Occipital lobe (tissue), 2 donors: ENCODE results near the gene PRR7. TPM values are rescaled to one million over a fixed set of nuclear protein-coding genes. Genes with fewer than 3 reads are reported as not detected.
"Not testable (repeated sequence)": the region's sequence is repeated elsewhere in the genome, so short reads cannot be mapped to it uniquely, and the experiment has no call there.

Experiments used
- DNase-seq: peaks from one replicate; lab custom pipeline; 2025; lab: John Stamatoyannopoulos, UW
- total RNA-seq: library from RNA; depleted of rRNA; stranded (reverse); fragments of >200 nt; gene quantifications from one replicate; pipeline ENCODE4 v1.2.3, GENCODE V29; 2014

The PRR7 gene
- total RNA-seq, 1 donor from 2014 or later: 11.7 TPM

DNA sequence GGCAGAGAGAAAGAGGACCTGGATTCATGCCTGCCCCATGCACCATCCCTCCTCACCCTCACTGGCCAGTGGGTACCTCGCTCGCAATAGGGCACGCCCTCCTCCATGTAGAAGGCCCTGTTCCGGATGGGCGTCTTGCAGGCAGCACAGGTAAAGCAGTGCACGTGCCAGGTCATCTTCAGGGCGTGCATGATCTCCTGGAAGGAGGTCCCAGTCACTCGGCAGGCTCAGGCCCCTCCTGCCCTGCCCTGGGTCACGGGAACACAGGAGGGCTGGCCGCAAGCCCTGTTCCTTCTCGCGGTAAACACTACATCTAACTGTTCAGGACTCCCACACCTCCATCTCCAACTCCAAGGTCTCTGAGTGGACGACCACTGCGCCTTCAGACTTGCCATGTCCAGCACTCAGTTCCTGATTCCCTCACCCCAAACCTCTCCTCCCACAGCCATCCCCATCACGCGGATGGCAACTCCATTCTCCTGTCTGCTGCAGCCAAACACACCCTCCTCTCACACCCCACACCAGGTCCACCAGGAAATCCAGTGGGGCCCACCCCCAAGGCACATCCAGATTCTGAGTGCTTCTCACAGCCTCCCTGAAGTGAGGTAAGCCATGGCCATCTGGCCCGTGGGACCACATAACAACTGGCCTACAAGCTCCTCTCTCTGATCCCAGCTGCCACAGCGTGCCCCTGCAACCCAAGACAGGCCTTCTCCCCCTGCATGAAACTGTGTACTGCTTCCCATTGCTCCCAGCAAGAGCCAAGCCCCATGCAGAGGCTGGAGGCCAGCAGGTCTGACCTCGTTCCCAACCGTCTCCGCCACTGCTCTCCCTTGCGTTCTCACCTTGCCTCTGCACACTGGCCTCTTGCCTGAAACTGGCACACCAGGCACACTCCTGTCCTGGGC lies 37.6 kb downstream of the PRR7 start:
- DNase-seq: no peak

- DNase-seq: no peak
These were observed 38.4 kb downstream of the PRR7 start for GRCh38 chr5:177484902-177485549.

GRCh38 chr5:177485753-177486152 lies 39.1 kb downstream of the PRR7 start:
- not testable (repeated sequence) for DNase-seq

DNA sequence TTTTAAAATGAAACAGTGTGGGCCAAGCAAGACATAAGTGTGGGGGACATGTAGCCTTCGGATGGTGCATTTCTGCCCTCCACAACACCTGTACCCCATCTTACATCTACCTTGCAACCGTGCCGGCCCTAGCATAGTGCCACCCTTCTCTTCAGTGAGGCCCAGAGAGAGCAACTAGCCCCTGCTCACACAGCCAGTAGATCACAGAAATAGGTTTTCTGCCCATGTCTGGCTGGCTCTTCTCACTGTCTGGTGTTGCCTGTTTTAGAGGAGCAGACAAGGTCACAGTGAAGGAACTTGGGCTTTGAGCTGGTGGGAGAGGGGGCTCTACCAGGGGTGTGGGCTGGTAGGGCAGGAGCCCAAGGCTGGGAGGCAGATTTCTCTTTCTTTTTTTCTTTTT lies 39.6 kb downstream of the PRR7 start:
- DNase-seq: no peak

GRCh38 chr5:177487144-177487543 lies 40.5 kb downstream of the PRR7 start:
- no peak for DNase-seq

DNA sequence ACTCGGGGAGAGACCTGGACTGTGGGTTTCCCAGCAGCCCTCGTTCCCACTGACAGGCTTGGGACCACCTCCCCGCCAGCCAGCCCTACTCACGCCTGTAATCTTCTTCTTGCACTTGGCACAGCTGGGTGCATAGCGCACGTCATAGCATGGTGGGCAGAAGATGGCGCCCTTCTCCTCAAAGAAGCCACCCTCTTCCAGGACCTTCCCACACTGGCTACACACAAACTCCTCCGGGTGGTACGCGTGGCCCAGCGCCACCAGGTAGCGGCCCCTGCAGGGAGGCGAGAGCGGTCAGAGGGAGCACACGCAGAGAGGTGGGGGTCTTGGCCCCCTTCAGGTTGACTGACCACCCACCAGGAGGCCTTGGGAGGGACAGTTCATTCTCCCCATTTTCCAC lies 41.4 kb downstream of the PRR7 start:
- DNase-seq: no peak

DNA sequence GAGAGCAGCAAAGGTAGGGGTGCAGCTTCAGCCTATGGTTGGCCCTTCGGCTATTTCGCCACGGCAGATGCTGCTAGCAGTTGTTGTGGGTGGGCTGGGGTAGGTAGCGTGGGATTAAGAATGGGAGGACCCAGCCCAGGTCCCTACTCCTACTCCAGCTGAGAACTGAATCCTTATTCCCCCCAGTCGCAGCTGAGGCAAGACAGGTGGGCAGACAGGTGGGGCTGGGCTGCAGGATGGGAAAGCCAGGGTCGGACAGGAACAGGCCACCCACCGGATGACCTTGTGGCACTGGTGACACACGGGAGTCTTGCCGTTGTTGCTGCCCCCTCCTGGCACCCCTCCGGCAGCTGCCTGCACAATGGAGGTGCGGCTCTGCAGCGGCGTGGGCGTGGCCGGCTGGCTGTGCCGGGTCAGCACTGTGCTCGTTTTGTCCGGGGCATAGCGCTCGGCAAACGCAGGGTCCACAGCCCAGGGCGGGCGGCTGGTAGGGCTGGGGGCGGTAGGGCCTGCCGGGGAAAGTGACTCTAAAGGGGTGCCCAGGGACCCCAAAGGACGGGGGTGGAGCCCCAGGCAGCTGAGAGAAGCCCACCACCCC lies 42.6 kb downstream of the PRR7 start:
- DNase-seq: no peak

DNA sequence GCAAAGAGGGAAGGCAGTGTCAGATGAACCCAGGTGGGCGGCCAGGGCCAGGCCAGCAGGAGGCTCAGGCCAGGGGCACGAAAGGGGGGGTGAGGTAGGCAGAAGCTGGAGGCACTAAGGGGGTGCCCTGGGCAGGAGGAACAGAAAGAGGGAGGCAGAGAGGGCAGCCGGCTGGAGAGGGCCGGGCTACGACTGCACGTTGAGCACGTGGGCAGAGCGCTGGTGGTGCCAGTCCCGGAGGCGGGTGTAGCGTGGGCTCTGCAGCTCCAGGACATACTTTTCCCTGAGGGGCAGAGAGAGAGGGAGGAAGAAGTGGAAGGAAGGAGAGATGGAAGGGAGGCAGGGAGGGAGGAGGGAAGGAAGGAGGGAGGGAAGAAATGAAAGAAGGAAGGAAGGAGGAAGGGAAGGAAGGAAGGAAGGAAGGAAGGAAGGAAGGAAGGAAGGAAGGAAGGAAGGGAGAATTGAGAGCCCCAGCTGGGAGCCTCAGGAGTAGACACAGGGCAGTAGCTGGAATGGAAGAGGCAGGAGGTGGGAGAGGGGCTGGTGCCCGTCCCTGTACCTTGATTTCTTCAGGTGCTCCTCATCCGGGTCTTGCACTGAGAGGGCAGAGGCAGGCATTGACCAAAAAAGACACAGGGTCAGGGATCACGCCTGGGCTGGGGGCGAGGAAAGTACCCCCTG lies 43.8 kb downstream of the PRR7 start:
- DNase-seq: no peak

DNA sequence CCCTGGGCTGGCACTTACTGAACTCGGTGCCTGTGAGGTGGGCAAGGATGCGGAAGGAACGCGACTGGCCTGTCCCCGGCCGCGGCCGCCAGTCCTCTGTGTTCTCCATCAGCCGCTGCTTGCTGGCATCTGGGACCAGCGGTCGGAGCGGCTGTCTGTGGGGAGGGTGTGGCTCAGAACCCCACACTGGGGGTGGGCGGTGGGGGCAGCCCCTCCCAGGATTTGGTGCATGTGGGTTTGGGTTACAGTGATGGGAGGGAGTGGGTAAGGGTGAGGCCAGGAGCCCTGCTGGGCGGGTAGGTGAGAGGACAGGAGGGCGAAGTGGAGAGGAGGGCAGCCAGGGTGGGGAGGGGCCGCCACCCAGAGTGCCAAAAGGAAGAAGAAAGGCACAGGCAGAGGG lies 44.4 kb downstream of the PRR7 start:
- DNase-seq: no peak

- no peak for DNase-seq
These were observed 44.9 kb downstream of the PRR7 start for GRCh38 chr5:177491429-177491945.

DNA sequence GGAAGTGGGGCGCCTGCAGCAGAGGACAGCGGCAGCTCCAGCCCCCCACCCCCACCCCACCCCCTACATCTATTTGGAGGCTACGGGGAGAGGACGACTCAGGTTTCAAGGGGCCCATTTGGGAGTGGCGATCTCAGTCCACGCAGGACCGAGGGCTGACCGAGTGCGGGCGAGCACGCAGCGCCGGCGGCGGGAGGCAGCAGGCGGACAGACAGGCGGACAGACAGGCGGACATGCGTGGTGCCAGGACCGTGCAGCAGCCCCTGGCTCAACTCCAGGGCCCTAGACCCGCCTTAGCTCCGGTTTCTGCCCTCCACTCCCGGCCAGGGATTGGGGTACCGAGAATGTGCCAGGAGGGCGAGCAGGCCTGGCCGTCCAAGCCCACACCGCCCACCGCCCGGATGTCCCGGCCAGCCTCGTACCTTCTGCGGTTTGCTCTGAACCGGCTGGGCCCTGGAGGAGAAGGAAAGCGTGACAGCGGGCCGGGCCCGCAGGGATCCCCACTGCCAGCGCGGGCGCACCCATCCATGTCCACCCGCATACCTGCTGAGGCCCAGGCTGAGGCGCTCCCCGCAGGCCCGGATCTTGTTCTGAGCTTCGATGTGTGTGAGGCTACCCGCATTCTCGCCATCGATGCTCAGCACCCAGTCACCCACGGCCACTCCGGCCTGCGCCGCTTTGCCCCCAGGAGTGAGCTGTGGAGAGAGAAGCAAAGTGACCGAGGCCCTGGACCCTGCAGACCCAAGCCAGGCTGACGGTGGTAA lies 45.6 kb downstream of the PRR7 start:
- DNase-seq: no peak

- DNase-seq: no peak
These were observed 46.2 kb downstream of the PRR7 start for GRCh38 chr5:177492841-177493240.

GRCh38 chr5:177493795-177494345 lies 47.3 kb downstream of the PRR7 start:
- DNase-seq: no peak

DNA sequence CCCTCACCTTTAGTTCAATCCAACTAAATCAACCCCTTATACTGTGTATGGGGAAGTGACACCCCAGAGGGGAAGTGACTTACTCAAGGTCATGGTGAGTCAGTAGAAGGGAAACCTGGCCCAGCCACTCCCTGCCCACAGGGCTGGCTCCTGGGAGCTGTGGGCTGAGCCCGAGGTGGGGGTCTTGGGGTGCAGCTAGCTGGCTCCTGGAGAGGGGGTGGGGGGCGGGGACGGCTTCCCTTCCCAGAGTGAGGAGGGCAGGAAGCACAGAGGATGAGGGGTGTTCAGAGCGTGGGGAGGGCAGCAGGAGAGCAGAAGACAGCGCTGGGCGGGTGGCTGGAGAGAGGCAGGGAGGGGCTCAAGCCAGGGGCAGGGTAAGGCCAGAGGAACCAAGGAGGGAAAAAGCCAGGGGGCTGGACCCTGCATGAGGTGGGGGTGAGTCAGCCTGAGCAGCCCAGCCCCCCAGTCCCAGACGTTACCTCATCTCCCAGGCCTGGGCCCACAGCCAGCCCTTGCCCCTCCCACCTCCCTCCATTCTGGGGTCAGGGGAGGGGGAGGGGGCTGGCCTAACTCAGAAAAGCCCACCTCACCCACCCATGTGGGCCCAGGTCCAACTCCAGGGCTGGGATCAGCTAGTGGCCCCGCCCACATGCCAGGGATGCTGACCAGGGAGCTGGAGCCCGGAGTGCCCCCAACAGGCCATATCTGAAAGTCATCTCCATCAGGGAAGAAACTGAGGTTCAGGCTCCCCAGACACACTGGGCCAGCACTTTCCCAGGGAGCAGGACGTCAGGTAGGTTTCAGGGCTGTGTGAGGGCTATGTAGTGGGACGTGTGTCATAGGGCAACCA lies 48.0 kb downstream of the PRR7 start:
- DNase-seq: no peak

DNA sequence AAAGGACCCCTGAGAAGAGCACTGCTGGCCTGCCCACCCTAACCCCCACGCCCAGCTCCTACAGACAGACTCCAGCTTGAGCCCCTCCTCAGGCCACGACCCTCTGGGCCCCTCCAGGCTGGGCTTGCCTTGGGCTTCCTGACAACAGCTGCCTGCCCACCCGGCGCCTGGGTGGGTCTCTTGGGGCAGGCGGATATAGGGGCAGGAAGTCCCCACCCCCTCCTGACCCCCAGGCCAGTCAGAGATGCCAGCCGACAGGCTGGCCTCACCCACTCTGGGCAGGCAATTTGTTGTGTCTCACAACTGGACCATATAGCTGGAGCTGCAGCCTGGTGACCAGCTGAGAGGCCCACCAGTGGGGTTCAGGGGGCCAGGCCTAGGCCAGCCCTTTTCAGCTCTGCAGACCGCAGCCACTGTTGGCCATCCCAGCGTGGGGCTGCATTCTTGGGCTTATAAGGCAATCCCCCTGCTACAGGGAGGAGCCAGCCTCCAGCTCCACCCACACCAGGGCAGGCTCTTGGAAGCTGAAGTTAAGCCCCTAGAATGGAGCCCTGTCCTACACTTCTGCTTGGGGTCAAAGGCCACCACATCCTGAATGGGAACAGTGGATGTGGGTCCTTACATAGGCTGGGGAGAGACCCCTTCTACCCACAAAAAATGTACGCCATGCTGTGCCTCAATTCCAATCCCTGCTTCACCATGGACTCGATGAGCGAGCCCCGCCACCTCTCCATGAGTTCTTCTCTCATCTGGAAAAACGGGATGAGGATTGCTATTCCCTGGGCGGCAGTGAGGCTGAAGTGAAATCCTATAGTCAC lies 48.8 kb downstream of the PRR7 start:
- DNase-seq: no peak

GRCh38 chr5:177496070-177496726 lies 49.6 kb downstream of the PRR7 start:
- no peak for DNase-seq

DNA sequence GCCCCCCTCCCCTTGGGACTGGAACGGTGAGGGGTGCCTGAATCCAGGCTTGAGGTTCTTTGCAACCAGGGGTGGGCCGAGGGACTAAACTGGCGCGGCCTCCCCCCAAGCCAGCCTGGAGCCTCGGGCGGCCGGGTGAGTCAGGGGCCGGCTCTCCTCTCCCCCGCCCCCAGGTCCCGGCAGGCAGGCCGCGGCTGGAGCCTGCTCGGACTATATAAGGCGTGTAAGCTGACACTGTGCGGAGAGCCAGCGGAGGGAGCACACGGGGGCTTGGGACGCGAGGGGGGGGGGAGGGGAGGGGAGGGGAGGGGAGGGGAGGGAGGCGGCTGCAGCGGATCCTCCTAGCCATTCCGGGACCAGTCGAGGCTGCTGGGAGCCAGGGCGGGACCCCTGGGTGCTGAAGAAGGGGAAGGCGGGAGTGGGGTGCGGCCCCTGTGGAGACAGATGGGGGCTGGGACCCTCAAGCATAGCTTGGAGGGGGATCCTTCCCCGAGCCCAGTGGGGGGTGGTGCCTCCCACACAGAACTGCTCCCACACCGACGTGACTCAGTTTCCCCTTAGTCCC lies 50.2 kb downstream of the PRR7 start:
- no peak for DNase-seq
